Mesenchymal stem cell (in vitro differentiated cells and primary cell): ENCODE results near the gene MADD.

ENCODE experiments used
- DNase-seq: peaks from one replicate; pipeline ENCODE4 v3.0.0-alpha.2; 2013
- H2AFZ ChIP-seq: one replicate; pipeline ENCODE4 v1.6.1; 2013; ENCODE audit warnings: low read depth, mild to moderate bottlenecking, control low read depth, inconsistent platforms, low read length, moderate library complexity
- H2AK5ac ChIP-seq: 2 replicates; pipeline ENCODE4 v1.6.1; 2013; ENCODE audit warnings: low read length, moderate library complexity, mild to moderate bottlenecking, inconsistent platforms; ENCODE audit not compliant: severe bottlenecking
- H2BK120ac ChIP-seq: one replicate; pipeline ENCODE4 v1.6.1; 2013; ENCODE audit warnings: low read depth, mild to moderate bottlenecking, inconsistent platforms, low read length, moderate library complexity
- H2BK12ac ChIP-seq, 2 experiments: one replicate each; pipeline ENCODE4 v1.6.1; 2013; ENCODE audit warnings: inconsistent platforms in 2 of 2, low read length in 2 of 2, mild to moderate bottlenecking in 2 of 2, moderate library complexity in 2 of 2, control low read depth in 1 of 2
- H2BK15ac ChIP-seq: one replicate; pipeline ENCODE4 v1.6.1; 2013; ENCODE audit warnings: mild to moderate bottlenecking, low read depth, inconsistent platforms; ENCODE audit not compliant: poor library complexity, severe bottlenecking
- H2BK5ac ChIP-seq: 2 replicates; pipeline ENCODE4 v1.6.1; 2013; ENCODE audit warnings: low read depth, mild to moderate bottlenecking, low read length, control low read depth, inconsistent platforms; ENCODE audit not compliant: poor library complexity, severe bottlenecking
- H3K14ac ChIP-seq, 2 experiments: one replicate each; pipeline ENCODE4 v1.6.1; 2013; ENCODE audit warnings: inconsistent platforms in 2 of 2, low read length in 2 of 2, control low read depth in 1 of 2, mild to moderate bottlenecking in 1 of 2, moderate library complexity in 1 of 2
- H3K18ac ChIP-seq, 2 experiments: one replicate each; pipeline ENCODE4 v1.6.1; 2013; ENCODE audit warnings: inconsistent platforms in 2 of 2, low read length in 2 of 2, control low read depth in 1 of 2, low read depth in 1 of 2, mild to moderate bottlenecking in 1 of 2
- H3K23ac ChIP-seq, 2 experiments: one replicate each; pipeline ENCODE4 v1.6.1; 2013; ENCODE audit warnings: inconsistent platforms in 2 of 2, low read length in 2 of 2, mild to moderate bottlenecking in 2 of 2, moderate library complexity in 2 of 2, control low read depth in 1 of 2
- H3K27ac ChIP-seq: 2 replicates; pipeline ENCODE4 v1.5.1; 2013; ENCODE audit warnings: mild to moderate bottlenecking, moderate library complexity, low read length, control low read depth, inconsistent platforms; ENCODE audit not compliant: poor library complexity, severe bottlenecking
- H3K27me3 ChIP-seq, 2 experiments: 2 replicates each; pipeline versions ENCODE4 v1.6.1 to v1.7.0; 2013; ENCODE audit warnings: low read length in 2 of 2, mild to moderate bottlenecking in 2 of 2, moderate library complexity in 2 of 2, control low read depth in 1 of 2, inconsistent platforms in 1 of 2; ENCODE audit not compliant: control insufficient read depth in 1 of 2, insufficient read depth in 1 of 2
- H3K36me3 ChIP-seq, 2 experiments: 2 replicates each; pipeline versions ENCODE4 v1.6.1 to v1.7.0; 2013; ENCODE audit warnings: low read length in 2 of 2, control low read depth in 1 of 2, inconsistent platforms in 1 of 2, low read depth in 1 of 2, mild to moderate bottlenecking in 1 of 2; ENCODE audit not compliant: insufficient read depth in 2 of 2, control insufficient read depth in 1 of 2
- H3K4ac ChIP-seq, 2 experiments: one replicate each; pipeline ENCODE4 v1.6.1; 2013; ENCODE audit warnings: inconsistent platforms in 2 of 2, low read length in 2 of 2, mild to moderate bottlenecking in 2 of 2, moderate library complexity in 2 of 2, control low read depth in 1 of 2, low read depth in 1 of 2
- H3K4me1 ChIP-seq: 2 replicates; pipeline ENCODE4 v1.6.1; 2013; ENCODE audit warnings: low read depth, low read length, control low read depth; ENCODE audit not compliant: control insufficient read depth, insufficient read depth
- H3K4me2 ChIP-seq: 2 replicates; pipeline ENCODE4 v1.6.1; 2013; ENCODE audit warnings: low read length, mild to moderate bottlenecking, inconsistent platforms; ENCODE audit not compliant: poor library complexity, severe bottlenecking
- H3K4me3 ChIP-seq, 2 experiments: 2 replicates each; pipeline versions ENCODE4 v1.5.1 to v1.7.0; 2013; ENCODE audit warnings: low read length in 2 of 2, mild to moderate bottlenecking in 2 of 2, control low read depth in 1 of 2, low read depth in 1 of 2; ENCODE audit not compliant: insufficient read depth in 1 of 2
- H3K79me1 ChIP-seq: replicated peaks from 2 replicates; pipeline ENCODE4 v1.6.1; 2013; ENCODE audit warnings: mild to moderate bottlenecking, control low read depth, low read length, inconsistent platforms; ENCODE audit not compliant: poor library complexity, severe bottlenecking
- H3K9ac ChIP-seq: 2 replicates; pipeline ENCODE4 v1.7.0; 2013; ENCODE audit warnings: mild to moderate bottlenecking, low read length, moderate library complexity
- H3K9me3 ChIP-seq: 2 replicates; pipeline ENCODE4 v1.7.0; 2013; ENCODE audit warnings: mild to moderate bottlenecking, low read length; ENCODE audit not compliant: control insufficient read depth
- H4K8ac ChIP-seq: one replicate; pipeline ENCODE4 v1.6.1; 2013; ENCODE audit warnings: inconsistent platforms, mild to moderate bottlenecking, low read length, moderate library complexity
- H4K91ac ChIP-seq: one replicate; pipeline ENCODE4 v1.6.1; 2013; ENCODE audit warnings: mild to moderate bottlenecking, low read length, inconsistent platforms
- WGBS: methylation state at CpG from one replicate; pipeline ENCODE4 v1.1.7; 2013; ENCODE audit warnings: mixed read lengths; 5-methylcytosine and 5-hydroxymethylcytosine counted together

MADD gene

DNA sequence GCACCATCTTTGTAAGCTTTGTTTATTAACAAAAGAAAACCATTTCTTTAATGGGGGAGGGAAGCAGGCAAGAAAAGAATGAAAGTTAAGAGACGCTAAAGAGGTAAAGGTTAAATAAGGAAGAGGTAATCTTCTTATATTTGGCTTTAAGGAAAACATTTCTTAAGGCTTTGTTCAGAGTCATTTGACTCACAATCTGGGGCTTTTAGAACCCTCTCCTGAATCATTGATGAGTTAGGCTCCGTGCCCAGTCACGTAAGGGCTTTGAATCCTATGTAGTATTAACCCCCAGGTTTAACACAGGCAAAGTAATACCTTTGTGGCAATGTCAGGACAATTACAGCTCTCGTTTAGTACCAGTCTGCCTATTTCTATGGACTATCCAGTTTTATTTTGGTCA, 26.1 kb downstream of the MADD start:
- H3K27me3 ChIP-seq: no peaks in the 10 kb centered on the region
- 97% methylated on average over 3 of the region's 4 CpGs for WGBS
- no peak overlapping the region for H3K27ac ChIP-seq

DNA sequence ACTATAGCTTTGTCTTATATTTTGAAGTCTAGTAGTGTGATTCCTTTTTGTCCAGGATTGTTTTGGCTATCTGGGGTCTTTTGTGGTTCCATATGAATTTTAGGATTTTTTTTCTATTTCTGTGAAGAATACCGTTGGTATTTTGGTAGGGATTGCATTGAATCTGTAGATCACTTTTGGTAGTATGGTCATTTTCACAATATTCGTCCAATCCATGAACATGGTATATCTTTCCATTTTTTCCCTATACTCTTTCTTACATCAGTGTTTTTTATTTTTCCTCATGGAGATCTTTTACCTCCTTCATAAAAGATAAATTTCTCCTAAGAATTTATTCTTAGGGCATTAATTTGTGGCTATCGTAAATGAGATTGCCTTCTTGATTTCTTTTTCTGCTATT, 29.1 kb downstream of the MADD start:
- no peak overlapping the region for H2BK120ac ChIP-seq
- DNase-seq: no peak
- H3K36me3 ChIP-seq: peaks cover 26 to 81% of the 10 kb centered on the region in 2 experiments
- no peak overlapping the region for H3K23ac ChIP-seq
- no peak overlapping the region for H4K91ac ChIP-seq
- no peaks in the 10 kb centered on the region for H3K4me1 ChIP-seq
- H4K8ac ChIP-seq: no peak overlapping the region
- H3K27me3 ChIP-seq: no peaks in the 10 kb centered on the region
- H3K4me3 ChIP-seq: no peak overlapping the region
- WGBS: 100% methylated on average over 1 of the region's 3 CpGs
- H3K14ac ChIP-seq: no peak overlapping the region
- no peak overlapping the region for H2BK15ac ChIP-seq
- H3K4ac ChIP-seq: no peak overlapping the region
- H3K18ac ChIP-seq: no peak overlapping the region
- H2AK5ac ChIP-seq: no peak overlapping the region
- no peak overlapping the region for H3K27ac ChIP-seq
- H3K9ac ChIP-seq: no peak overlapping the region
- H2BK12ac ChIP-seq: no peak overlapping the region
- no peak overlapping the region for H2BK5ac ChIP-seq
- peaks cover 3% of the 10 kb centered on the region for H3K79me1 ChIP-seq
- H2AFZ ChIP-seq: no peak overlapping the region
- H3K4me2 ChIP-seq: no peak overlapping the region
- H3K9me3 ChIP-seq: peaks cover 32% of the 10 kb centered on the region

More for the DNA sequence above, 26.1 kb downstream of the MADD start:
- Histone ChIP-seq H3K14ac (no peak overlapping the region), H3K4me3 (no peak overlapping the region), H2AFZ (no peak overlapping the region), H2BK5ac (no peak overlapping the region), H3K23ac (no peak overlapping the region), H2AK5ac (no peak overlapping the region), H3K79me1 (peaks cover 4% of the 10 kb centered on the region), H4K8ac (no peak overlapping the region), H3K9ac (no peak overlapping the region), H3K4me1 (no peaks in the 10 kb centered on the region), H3K18ac (no peak overlapping the region), H3K9me3 (peaks cover 13% of the 10 kb centered on the region), H2BK120ac (no peak overlapping the region), H3K36me3 (peaks cover 39 to 83% of the 10 kb centered on the region in 2 experiments), H3K4me2 (no peak overlapping the region), H2BK15ac (no peak overlapping the region), H3K4ac (no peak overlapping the region), H4K91ac (no peak overlapping the region), H2BK12ac (no peak overlapping the region)
- no peak for DNase-seq

DNA sequence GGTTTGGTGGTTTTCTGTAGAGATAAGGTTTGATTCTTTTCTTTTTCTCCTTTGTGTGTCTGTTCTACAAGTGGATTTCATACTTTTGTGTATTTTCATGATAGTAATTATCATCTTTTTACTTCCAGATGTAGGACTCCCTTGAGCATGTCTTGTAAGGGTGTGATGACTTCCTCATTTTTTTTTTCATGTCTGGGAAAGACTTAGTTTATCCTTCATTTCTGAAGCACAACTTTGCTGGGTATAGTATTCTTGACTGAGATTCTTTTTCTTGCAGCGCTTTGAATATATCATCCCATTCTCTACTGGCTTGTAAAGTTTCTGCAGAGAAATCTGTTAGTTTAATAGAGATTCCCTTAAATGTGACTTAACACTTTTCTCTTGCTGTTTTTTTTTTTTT, 32.9 kb downstream of the MADD start:
- no peak overlapping the region for H2AFZ ChIP-seq
- H3K18ac ChIP-seq: no peak overlapping the region
- no peak overlapping the region for H2BK120ac ChIP-seq
- no CpG with 5 or more reads among the region's 1 CpG for WGBS
- H3K36me3 ChIP-seq: peaks cover 32 to 91% of the 10 kb centered on the region in 2 experiments
- no peaks in the 10 kb centered on the region for H3K27me3 ChIP-seq
- no peak overlapping the region for H2BK5ac ChIP-seq
- no peak overlapping the region for H2BK15ac ChIP-seq
- no peak overlapping the region for H3K27ac ChIP-seq
- peaks cover 6% of the 10 kb centered on the region for H3K4me1 ChIP-seq
- peaks cover 32% of the 10 kb centered on the region for H3K9me3 ChIP-seq
- H3K23ac ChIP-seq: no peak overlapping the region
- H2BK12ac ChIP-seq: no peak overlapping the region
- H4K91ac ChIP-seq: no peak overlapping the region
- H3K14ac ChIP-seq: no peak overlapping the region
- no peak overlapping the region for H3K4ac ChIP-seq
- H3K79me1 ChIP-seq: peaks cover 16% of the 10 kb centered on the region
- no peak overlapping the region for H4K8ac ChIP-seq
- H3K9ac ChIP-seq: no peak overlapping the region
- no peak for DNase-seq
- H3K4me3 ChIP-seq: no peak overlapping the region
- no peak overlapping the region for H3K4me2 ChIP-seq
- no peak overlapping the region for H2AK5ac ChIP-seq

DNA sequence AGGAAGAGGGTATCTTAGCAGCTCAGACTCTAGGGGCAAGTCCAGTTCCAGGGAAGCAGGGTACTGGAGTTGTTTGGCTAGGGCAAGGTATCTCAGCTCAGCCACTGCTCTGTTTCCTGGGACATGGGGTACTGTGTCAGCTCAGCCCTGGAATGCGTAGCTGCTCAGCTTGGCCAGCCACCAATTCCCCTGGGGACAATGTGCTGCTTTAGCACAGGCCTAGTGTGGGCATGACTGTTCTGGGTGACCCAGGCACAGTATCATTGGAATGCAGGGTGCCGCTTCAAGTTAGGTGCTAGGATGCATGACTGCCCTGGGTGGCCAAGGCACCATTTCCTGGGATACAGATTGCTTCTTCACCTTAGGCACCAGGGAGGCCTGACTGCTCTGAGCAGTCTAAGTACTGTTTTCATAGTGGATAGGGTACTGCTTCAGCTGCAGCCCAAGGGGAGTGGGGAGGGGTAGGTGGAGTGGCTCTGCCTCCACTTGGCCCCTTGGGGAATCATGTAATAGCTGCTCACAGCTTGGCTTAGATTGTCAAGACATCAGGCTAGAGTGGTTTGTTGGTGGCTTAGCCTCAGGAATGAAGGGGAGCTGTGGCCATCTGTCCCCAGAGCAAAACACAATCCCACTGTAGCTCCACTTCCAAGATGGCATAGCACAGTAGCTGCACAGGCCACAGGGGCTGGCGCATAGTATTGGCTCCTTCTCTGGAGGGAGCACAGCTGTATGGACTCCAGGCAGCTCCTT, 36.0 kb downstream of the MADD start:
- Histone ChIP-seq H3K9ac (no peak overlapping the region), H3K27ac (no peak overlapping the region), H3K4me2 (no peak overlapping the region), H2BK120ac (no peak overlapping the region), H4K8ac (no peak overlapping the region), H3K4ac (no peak overlapping the region), H3K79me1 (peaks cover 15% of the 10 kb centered on the region), H2BK15ac (no peak overlapping the region), H2AFZ (no peak overlapping the region), H3K27me3 (no peaks in the 10 kb centered on the region), H3K9me3 (peaks cover 19% of the 10 kb centered on the region), H4K91ac (peak overlapping the region; percentile 11), H3K18ac (no peak overlapping the region), H3K4me1 (peaks cover 6% of the 10 kb centered on the region), H3K4me3 (no peak overlapping the region), H3K23ac (no peak overlapping the region), H3K36me3 (peaks cover 45 to 91% of the 10 kb centered on the region in 2 experiments), H2BK5ac (no peak overlapping the region), H2BK12ac (no peak overlapping the region), H2AK5ac (no peak overlapping the region), H3K14ac (no peak overlapping the region)
- DNase-seq: no peak
- 100% methylated on average over 3 of the region's 3 CpGs for WGBS
